Transverse colon (tissue), 4 donors: Measurements from ENCODE around the gene ATP23. TPM values are rescaled to one million over a fixed set of nuclear protein-coding genes. Genes with fewer than 3 reads are reported as not detected.

Experiments used
- DNase-seq: peaks from one replicate; pipeline ENCODE4 v3.0.0-alpha.2; 2019
- H3K27ac ChIP-seq, 4 donors: fragments of 200-600 bp; sonication (generic); 2 replicates each; pipeline ENCODE4 v1.5.1; 2016 to 2018; ENCODE audit warnings: inconsistent platforms in 4 of 4
- H3K27me3 ChIP-seq: fragments of 200-600 bp; sonication (generic); 2 replicates; pipeline ENCODE4 v1.5.1; 2017; ENCODE audit warnings: inconsistent platforms
- H3K36me3 ChIP-seq, 4 donors: fragments of 200-600 bp; sonication (generic); 2 replicates each; pipeline ENCODE4 v1.5.1; 2017 to 2019; ENCODE audit warnings: inconsistent platforms in 4 of 4
- H3K4me1 ChIP-seq, 4 donors: fragments of 200-600 bp; sonication (generic); 2 replicates each; pipeline ENCODE4 v1.5.1; 2017 to 2020; ENCODE audit warnings: inconsistent platforms in 4 of 4
- H3K4me3 ChIP-seq, 4 donors: fragments of 200-600 bp; sonication (generic); 1 replicate in 1 of 4; 2 replicates in 3 of 4; pipeline versions ENCODE4 v1.5.1 to v1.6.1; 2017 to 2019; ENCODE audit warnings: inconsistent platforms in 4 of 4
- H3K9me3 ChIP-seq, 2 donors: fragments of 200-600 bp; sonication (generic); 2 replicates each; pipeline ENCODE4 v1.5.1; 2017 to 2019; ENCODE audit warnings: inconsistent platforms in 2 of 2
- CTCF ChIP-seq, 5 experiments: fragments of 200-600 bp in 3 of 5; fragments of 450-650 bp in 2 of 5; sonication (generic) in 3 of 5; IDR thresholded peaks; 1 replicate in 2 of 5; 2 replicates in 3 of 5; pipeline ENCODE4 v1.5.1; 2016 to 2017; ENCODE audit warnings: antibody characterized with exemption in 5 of 5, inconsistent platforms in 3 of 5, mild to moderate bottlenecking in 2 of 5, moderate library complexity in 1 of 5
- EP300 ChIP-seq: sonication (generic); formaldehyde crosslinking; IDR thresholded peaks from one replicate; pipeline ENCODE4 v1.6.1; 2017; ENCODE audit warnings: antibody characterized with exemption, low read depth
- POLR2A ChIP-seq: fragments of 450-650 bp; IDR thresholded peaks from one replicate; pipeline ENCODE4 v1.6.1; 2016; ENCODE audit warnings: antibody characterized with exemption, mild to moderate bottlenecking, moderate library complexity
- POLR2AphosphoS5 ChIP-seq, 3 donors: sonication (generic); formaldehyde crosslinking; IDR thresholded peaks; one replicate each; pipeline ENCODE4 v1.6.1; 2016; ENCODE audit warnings: antibody characterized with exemption in 3 of 3
- WGBS, 2 donors: methylation state at CpG; one replicate each; pipeline ENCODE4 v1.1.5; 2018; ENCODE audit warnings: low coverage in 1 of 2; 5-methylcytosine and 5-hydroxymethylcytosine counted together
- in situ Hi-C, 4 donors: fragments of 200-750 bp; cut with MboI; loops; one replicate each; pipeline versions ENCODE4 v1.15.0 to v1.15.1; 2017; ENCODE audit warnings: low sequenced_read_pairs in 3 of 4, low pct_ligation_motif_present in 1 of 4, low pct_unique_long_range_greater_than_20kb in 1 of 4
- intact Hi-C: fragments of 100-400 bp; cut with DNase I; formaldehyde crosslinking; loops from one replicate; pipeline ENCODE4 v1.15.1; 2023; ENCODE audit warnings: low total_unique reads
- total RNA-seq, 4 donors: library from RNA; depleted of rRNA; stranded (reverse); fragments of >200 nt; gene quantifications; one replicate each; pipeline ENCODE4 v1.1.0, GENCODE V29; 2016

ATP23 gene
- total RNA-seq, 4 donors from 2014 or later, result 0.80 to 41.8 (median 24.5) TPM

GRCh38 chr12:57940052-57940914, 1.1 kb upstream of the ATP23 start:
- in situ Hi-C loops (no loop called here), intact Hi-C loops (no loop called here)
- 42 to 46% methylated on average over 1 to 2 of the region's 2 CpGs for WGBS, 2 donors
- Histone ChIP-seq H3K4me3 (peak overlapping the region in 3 of 4 donors; percentile 51 to 76 (median 57)), H3K27me3 (no peaks in the 10 kb centered on the region), H3K4me1 (peaks cover 8 to 37% (median 25%) of the 10 kb centered on the region in 4 donors), H3K9me3 (no peaks in the 10 kb centered on the region), H3K36me3 (no peaks in the 10 kb centered on the region), H3K27ac (peak overlapping the region; percentile 88 to 95 (median 93))
- TF ChIP-seq POLR2AphosphoS5 (IDR thresholded peaks at IDR 0.05) (no peak), CTCF (IDR thresholded peaks at IDR 0.05) (no peak), POLR2A (no peak), EP300 (no peak)
- no peak for DNase-seq

- 0 to 5% methylated on average over 2 to 4 of the region's 4 CpGs for WGBS, 2 donors
- no peaks in the 10 kb centered on the region for H3K36me3 ChIP-seq
- H3K4me1 ChIP-seq, result peaks cover 8 to 31% (median 22%) of the 10 kb centered on the region in 4 donors
- H3K9me3 ChIP-seq, result no peaks in the 10 kb centered on the region
- in situ Hi-C loops (no loop called here), intact Hi-C loops (no loop called here)
- TF ChIP-seq CTCF (IDR thresholded peaks at IDR 0.05) (no peak), EP300 (no peak), POLR2A (no peak), POLR2AphosphoS5 (IDR thresholded peaks at IDR 0.05) (no peak)
- H3K27ac ChIP-seq, result peak overlapping the region; percentile 88 to 95 (median 93)
- H3K27me3 ChIP-seq, result no peaks in the 10 kb centered on the region
- DNase-seq, result peak; percentile 11
- H3K4me3 ChIP-seq, result peak overlapping the region; percentile 39 to 76 (median 54)
These were observed 527 bp upstream of the ATP23 start for GRCh38 chr12:57940915-57941164.

GRCh38 chr12:57943438-57944080, 2.2 kb downstream of the ATP23 start:
- H3K9me3 ChIP-seq, result no peaks in the 10 kb centered on the region
- intact Hi-C loops (no loop called here), in situ Hi-C loops (no loop called here)
- no peak for DNase-seq
- H3K27me3 ChIP-seq, result no peaks in the 10 kb centered on the region
- H3K4me1 ChIP-seq, result peaks cover 8 to 27% (median 19%) of the 10 kb centered on the region in 4 donors
- WGBS, 2 donors, result 84 to 85% methylated on average over 2 of the region's 2 CpGs
- no peak overlapping the region for H3K4me3 ChIP-seq
- no peak overlapping the region for H3K27ac ChIP-seq
- TF ChIP-seq CTCF (IDR thresholded peaks at IDR 0.05) (no peak), POLR2AphosphoS5 (IDR thresholded peaks at IDR 0.05) (no peak), EP300 (no peak), POLR2A (no peak)
- peaks cover 0 to 8% (median 4%) of the 10 kb centered on the region in 4 donors for H3K36me3 ChIP-seq

- in situ Hi-C loops, result no loop called here
- intact Hi-C loops, result no loop called here
- Histone ChIP-seq H3K27ac (no peak overlapping the region), H3K4me3 (no peak overlapping the region), H3K36me3 (peaks cover 0 to 8% (median 4%) of the 10 kb centered on the region in 4 donors), H3K9me3 (no peaks in the 10 kb centered on the region), H3K27me3 (no peaks in the 10 kb centered on the region), H3K4me1 (peaks cover 8 to 27% (median 19%) of the 10 kb centered on the region in 4 donors)
- 90% methylated on average over 3 to 4 of the region's 4 CpGs for WGBS, 2 donors
- TF ChIP-seq EP300 (no peak), POLR2AphosphoS5 (IDR thresholded peaks at IDR 0.05) (no peak), POLR2A (no peak), CTCF (IDR thresholded peaks at IDR 0.05) (no peak)
- DNase-seq, result no peak
These were observed 3.1 kb downstream of the ATP23 start for GRCh38 chr12:57944313-57945023.
